Measurements from ENCODE around the gene VIL1. TPM values are rescaled to one million over a fixed set of nuclear protein-coding genes. Genes with fewer than 3 reads are reported as not detected.

The VIL1 gene
- total and polyA plus RNA-seq, 9 of the 15 experiments (the other 6 are each of a cell fraction or from before 2014, with no cell fraction given), result 0.51 to 2.7 (median 1.2) TPM

GRCh38 chr2:218446547-218446946 is 27.6 kb downstream of the VIL1 start:
- Histone ChIP-seq H3K9ac (ENCODE audit: insufficient read depth in 1 of 2, low read depth in 2 of 2, low read length in 2 of 2) (no peak overlapping the region), H3K4me2 (ENCODE audit: insufficient read depth, low read length) (no peak overlapping the region), H3K27me3 (ENCODE audit: control insufficient read depth in 2 of 2, insufficient read depth in 2 of 2, low read length in 2 of 2) (no peaks in the 10 kb centered on the region), H3K4me3 (no peak overlapping the region), H2AFZ (ENCODE audit: low read depth, low read length) (no peak overlapping the region), H3K27ac (ENCODE audit: extremely low read depth, low read depth, low read length) (no peak overlapping the region), H3K79me2 (ENCODE audit: control insufficient read depth, insufficient read depth, low read length) (no peaks in the 10 kb centered on the region), H3K9me1 (ENCODE audit: control insufficient read depth, insufficient read depth, low read length) (no peaks in the 10 kb centered on the region), H3K9me3 (replicated peaks; ENCODE audit: control insufficient read depth, insufficient read depth, low read depth, low read length) (no peaks in the 10 kb centered on the region), H3K36me3 (ENCODE audit: control insufficient read depth, insufficient read depth, low read length) (peaks cover 14% of the 10 kb centered on the region; the same call in 2 of the 3 replicates), H4K20me1 (replicated peaks; ENCODE audit: control insufficient read depth, insufficient read depth, low read length) (no peaks in the 10 kb centered on the region), H3K4me1 (replicated peaks in 1 of 2; ENCODE audit: control insufficient read depth in 2 of 2, insufficient read depth in 2 of 2, low read length in 2 of 2) (no peaks in the 10 kb centered on the region; a peak in 2 of 5 replicates)
- TF ChIP-seq RNF2 (IDR thresholded peaks at IDR 0.05) (no peak), CXXC5 (CRISPR knock-in tag; IDR thresholded peaks at IDR 0.05) (no peak), POLR2A (conservative IDR thresholded peaks at IDR 0.05) (no peak), PTTG1 (tag; IDR thresholded peaks at IDR 0.05; ENCODE audit: low read depth) (no peak), GATAD2B (IDR thresholded peaks at IDR 0.05; ENCODE audit: borderline replicate concordance) (no peak), ETV6 (IDR thresholded peaks at IDR 0.05; ENCODE audit: borderline replicate concordance in 1 of 2, low read depth in 2 of 2, low read length in 1 of 2) (no peak), ETV6 (CRISPR knock-in tag; IDR thresholded peaks at IDR 0.05; ENCODE audit: borderline replicate concordance) (no peak), ZNF584 (CRISPR knock-in tag; IDR thresholded peaks at IDR 0.05; ENCODE audit: low read depth) (no peak), BDP1 (IDR thresholded peaks at IDR 0.05; ENCODE audit: insufficient read depth, insufficient read length) (no peak), MEF2D (tag; conservative IDR thresholded peaks at IDR 0.05; ENCODE audit: low read depth) (no peak), HDAC1 (IDR thresholded peaks at IDR 0.05) (no peak), RBM39 (optimal IDR thresholded peaks at IDR 0.05; ENCODE audit: low read depth, low read length) (no peak), FOXA3 (CRISPR knock-in tag; conservative IDR thresholded peaks at IDR 0.05 in 1 of 2, IDR thresholded peaks at IDR 0.05 in 1 of 2) (no peak), BCOR (IDR thresholded peaks at IDR 0.05) (no peak), BRF2 (IDR thresholded peaks at IDR 0.05; ENCODE audit: borderline replicate concordance, insufficient read depth, insufficient read length) (no peak)
- TF ChIP-seq, protein P1, sequence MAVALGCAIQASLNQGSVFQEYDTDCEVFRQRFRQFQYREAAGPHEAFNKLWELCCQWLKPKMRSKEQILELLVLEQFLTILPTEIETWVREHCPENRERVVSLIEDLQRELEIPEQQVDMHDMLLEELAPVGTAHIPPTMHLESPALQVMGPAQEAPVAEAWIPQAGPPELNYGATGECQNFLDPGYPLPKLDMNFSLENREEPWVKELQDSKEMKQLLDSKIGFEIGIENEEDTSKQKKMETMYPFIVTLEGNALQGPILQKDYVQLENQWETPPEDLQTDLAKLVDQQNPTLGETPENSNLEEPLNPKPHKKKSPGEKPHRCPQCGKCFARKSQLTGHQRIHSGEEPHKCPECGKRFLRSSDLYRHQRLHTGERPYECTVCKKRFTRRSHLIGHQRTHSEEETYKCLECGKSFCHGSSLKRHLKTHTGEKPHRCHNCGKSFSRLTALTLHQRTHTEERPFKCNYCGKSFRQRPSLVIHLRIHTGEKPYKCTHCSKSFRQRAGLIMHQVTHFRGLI (CRISPR knock-in tag; IDR thresholded peaks at IDR 0.05), result no peak
- TF ChIP-seq, protein P2, sequence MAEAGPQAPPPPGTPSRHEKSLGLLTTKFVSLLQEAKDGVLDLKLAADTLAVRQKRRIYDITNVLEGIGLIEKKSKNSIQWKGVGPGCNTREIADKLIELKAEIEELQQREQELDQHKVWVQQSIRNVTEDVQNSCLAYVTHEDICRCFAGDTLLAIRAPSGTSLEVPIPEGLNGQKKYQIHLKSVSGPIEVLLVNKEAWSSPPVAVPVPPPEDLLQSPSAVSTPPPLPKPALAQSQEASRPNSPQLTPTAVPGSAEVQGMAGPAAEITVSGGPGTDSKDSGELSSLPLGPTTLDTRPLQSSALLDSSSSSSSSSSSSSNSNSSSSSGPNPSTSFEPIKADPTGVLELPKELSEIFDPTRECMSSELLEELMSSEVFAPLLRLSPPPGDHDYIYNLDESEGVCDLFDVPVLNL (CRISPR knock-in tag; IDR thresholded peaks at IDR 0.05; ENCODE audit: low read depth), result no peak
- TF ChIP-seq, protein P3, sequence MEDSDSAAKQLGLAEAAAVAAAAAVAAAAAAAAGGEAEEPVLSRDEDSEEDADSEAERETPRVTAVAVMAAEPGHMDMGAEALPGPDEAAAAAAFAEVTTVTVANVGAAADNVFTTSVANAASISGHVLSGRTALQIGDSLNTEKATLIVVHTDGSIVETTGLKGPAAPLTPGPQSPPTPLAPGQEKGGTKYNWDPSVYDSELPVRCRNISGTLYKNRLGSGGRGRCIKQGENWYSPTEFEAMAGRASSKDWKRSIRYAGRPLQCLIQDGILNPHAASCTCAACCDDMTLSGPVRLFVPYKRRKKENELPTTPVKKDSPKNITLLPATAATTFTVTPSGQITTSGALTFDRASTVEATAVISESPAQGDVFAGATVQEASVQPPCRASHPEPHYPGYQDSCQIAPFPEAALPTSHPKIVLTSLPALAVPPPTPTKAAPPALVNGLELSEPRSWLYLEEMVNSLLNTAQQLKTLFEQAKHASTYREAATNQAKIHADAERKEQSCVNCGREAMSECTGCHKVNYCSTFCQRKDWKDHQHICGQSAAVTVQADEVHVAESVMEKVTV (CRISPR knock-in tag; IDR thresholded peaks at IDR 0.05), result no peak
- in situ Hi-C loops (cut with MboI), result no loop called here
- ATAC-seq (no peak), DNase-seq (ENCODE audit: extremely low read depth in 1 of 4, low spot score in 3 of 4) (no peak), FAIRE-seq (no peak)
- ChIA-PET CTCF (ENCODE audit: low intra/inter-chr PET ratio) (no interaction called here), POLR2A (interaction anchor here (0.7 to 1.0 kb wide), 3 partner anchors 9 to 174 kb away, joined by 3 to 4 read pairs (median 3); no protein-coding TSS in a partner anchor)
- 100% methylated on average over 2 of the region's 6 CpGs for WGBS (ENCODE audit: insufficient coverage, low coverage, missing lambda C conversion rate)
- intact Hi-C loops (cut with micrococcal nuclease), result no loop called here
- no TSS peak for BruUV-seq (replicated peaks)

Data from K562 (cell line).